ENCODE results near the gene PI16.

Gene PI16

GRCh38 chr6:36954262-36954931, at the start of gene PI16:
Gene PI16, plus strand, starts transcription at chr6:36954738. Its CDS starts 23 bp downstream, at chr6:36954761.
- in situ Hi-C loops (cut with MboI; ENCODE audit: low sequenced_read_pairs): no loop called here

DNA sequence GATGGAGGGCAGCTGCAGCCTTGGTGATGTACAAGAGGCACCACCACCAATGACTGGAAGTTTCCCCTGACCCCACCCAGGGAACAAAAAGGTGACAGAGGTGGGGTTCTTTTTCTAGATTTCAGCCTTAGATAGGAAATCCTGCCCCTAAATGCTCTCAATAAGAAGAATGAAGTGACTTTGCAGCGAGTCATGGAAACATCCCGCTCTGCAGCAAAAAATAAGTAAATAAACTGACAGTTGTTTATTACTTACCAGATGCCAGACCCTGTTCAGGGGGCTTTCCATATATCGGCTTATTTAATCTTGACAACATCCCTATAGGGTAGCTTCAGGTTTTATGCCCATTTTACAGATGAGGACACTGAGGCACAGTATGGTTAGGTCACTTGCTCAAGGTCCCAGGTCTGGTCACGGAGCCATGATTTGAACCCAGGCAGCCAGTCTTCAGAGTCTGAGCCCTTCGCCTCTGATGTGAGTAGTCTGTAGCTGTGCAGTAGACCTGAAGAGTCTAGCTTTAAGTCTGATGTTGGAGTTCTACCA, 49.6 kb upstream of the PI16 start:
- in situ Hi-C loops (cut with MboI; ENCODE audit: low sequenced_read_pairs): no loop called here

DNA sequence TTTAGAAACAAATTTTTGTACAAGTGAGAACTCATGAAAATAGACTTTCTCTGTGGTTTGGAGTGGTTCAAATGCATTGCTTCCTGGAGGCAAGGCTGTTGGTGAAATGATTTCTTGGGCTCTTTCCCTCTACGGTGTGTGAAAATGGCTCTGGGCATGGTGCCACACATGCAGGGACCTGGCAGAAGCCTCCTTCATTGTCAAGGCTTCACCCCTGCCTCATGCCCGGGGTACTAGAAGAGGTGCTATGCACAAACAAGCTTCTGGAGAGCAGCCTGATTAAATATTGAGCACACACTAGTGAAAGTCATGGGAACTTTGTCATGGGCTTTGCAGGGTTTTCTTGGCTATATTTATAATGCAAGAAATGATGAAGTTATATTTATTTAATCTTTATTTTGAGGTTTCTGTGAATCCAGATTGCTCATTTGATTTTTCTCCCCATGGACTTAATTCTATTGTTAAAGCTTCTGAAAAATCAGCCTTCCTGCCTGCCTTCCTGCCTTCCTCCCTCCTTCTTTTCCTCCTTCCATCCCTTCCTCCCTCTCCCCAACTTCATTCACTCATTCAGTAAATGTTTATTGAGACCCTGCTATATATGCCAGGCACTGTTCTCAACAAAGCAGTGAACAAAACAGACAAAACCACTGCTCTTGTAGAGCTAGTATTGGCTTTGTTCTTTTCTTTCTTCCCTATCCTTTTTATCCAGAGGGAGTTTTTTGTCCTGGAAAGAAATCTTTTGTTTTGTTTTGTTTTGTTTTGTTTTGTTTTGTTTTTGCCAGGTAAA, 47.8 kb upstream of the PI16 start:
- in situ Hi-C loops (cut with MboI; ENCODE audit: low sequenced_read_pairs): no loop called here

GRCh38 chr6:36907781-36908180, 46.8 kb upstream of the PI16 start:
- in situ Hi-C loops (cut with MboI; ENCODE audit: low sequenced_read_pairs): no loop called here

DNA sequence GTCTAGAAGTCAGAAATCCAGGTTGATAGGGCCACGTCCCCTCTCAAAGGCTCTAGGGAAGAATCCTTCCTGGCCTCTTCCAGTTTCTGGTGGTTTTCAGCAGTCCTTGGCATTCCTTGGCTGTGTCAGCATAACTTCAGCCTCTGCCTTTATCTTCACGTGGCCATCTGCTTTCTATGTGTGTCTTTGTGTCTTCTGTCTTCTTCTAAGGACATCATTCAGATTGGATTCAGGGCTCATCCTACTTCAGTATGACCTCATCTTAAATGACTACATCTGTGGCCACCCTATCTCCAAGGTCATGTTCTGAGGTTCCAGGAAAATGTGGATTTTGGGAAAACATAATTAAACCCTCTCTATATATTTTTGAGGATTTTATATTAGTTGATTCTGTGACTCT, 45.8 kb upstream of the PI16 start:
- in situ Hi-C loops (cut with MboI; ENCODE audit: low sequenced_read_pairs): no loop called here

DNA sequence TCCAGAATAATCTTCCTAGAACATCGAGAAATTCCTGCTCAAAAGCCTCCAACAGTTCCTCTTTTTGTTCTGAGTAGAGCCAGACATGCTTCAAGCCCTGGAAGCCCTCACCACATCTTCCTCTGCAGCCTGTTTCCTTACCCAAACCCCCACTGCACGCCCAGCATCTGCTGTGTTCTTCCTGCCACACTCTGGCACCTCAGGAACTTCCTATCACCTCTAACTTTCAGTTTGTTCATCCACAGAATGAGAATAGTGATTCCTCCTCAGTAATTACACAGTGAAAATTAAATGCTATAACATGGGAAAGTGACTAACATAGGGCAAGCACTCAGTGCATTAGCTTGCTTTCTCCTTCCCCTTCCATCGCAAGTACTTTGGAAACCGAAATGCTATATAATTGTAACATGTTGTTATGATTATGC, 42.5 kb upstream of the PI16 start:
- in situ Hi-C loops (cut with MboI; ENCODE audit: low sequenced_read_pairs): no loop called here

- in situ Hi-C loops (cut with MboI; ENCODE audit: low sequenced_read_pairs): no loop called here
These were observed 42.0 kb upstream of the PI16 start for GRCh38 chr6:36912586-36912985.

GRCh38 chr6:36913082-36913481, 41.5 kb upstream of the PI16 start:
- in situ Hi-C loops (cut with MboI; ENCODE audit: low sequenced_read_pairs): no loop called here

GRCh38 chr6:36914227-36914794, 40.2 kb upstream of the PI16 start:
- in situ Hi-C loops (cut with MboI; ENCODE audit: low sequenced_read_pairs): no loop called here

- in situ Hi-C loops (cut with MboI; ENCODE audit: low sequenced_read_pairs): no loop called here
These were observed 38.9 kb upstream of the PI16 start for GRCh38 chr6:36915599-36915998.

GRCh38 chr6:36916126-36916525, 38.4 kb upstream of the PI16 start:
- in situ Hi-C loops (cut with MboI; ENCODE audit: low sequenced_read_pairs): no loop called here

GRCh38 chr6:36917541-36918193, 36.9 kb upstream of the PI16 start:
- in situ Hi-C loops (cut with MboI; ENCODE audit: low sequenced_read_pairs): no loop called here

DNA sequence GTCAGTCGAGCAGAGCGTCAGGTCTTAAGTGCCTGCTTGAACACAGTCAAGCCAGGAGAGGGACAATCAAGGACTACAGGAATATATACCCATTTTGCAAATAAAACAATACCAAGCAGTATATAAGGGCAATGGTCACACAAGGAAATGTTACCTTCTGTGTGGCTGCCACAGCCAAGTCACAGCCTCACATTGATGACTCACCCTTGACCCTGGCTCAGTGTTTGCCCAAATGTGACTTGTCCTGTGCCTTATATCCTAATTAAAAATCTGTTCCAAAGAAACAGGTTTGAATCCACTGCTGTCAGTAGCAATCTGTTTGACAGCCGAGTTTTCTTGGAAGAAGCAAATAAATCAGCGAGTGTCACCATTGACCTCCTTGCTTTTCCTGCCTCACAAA, 34.5 kb upstream of the PI16 start:
- in situ Hi-C loops (cut with MboI; ENCODE audit: low sequenced_read_pairs): no loop called here

- in situ Hi-C loops (cut with MboI; ENCODE audit: low sequenced_read_pairs): no loop called here
These were observed 34.0 kb upstream of the PI16 start for GRCh38 chr6:36920546-36920945.

GRCh38 chr6:36924131-36924530, 30.4 kb upstream of the PI16 start:
- in situ Hi-C loops (cut with MboI; ENCODE audit: low sequenced_read_pairs): no loop called here

DNA sequence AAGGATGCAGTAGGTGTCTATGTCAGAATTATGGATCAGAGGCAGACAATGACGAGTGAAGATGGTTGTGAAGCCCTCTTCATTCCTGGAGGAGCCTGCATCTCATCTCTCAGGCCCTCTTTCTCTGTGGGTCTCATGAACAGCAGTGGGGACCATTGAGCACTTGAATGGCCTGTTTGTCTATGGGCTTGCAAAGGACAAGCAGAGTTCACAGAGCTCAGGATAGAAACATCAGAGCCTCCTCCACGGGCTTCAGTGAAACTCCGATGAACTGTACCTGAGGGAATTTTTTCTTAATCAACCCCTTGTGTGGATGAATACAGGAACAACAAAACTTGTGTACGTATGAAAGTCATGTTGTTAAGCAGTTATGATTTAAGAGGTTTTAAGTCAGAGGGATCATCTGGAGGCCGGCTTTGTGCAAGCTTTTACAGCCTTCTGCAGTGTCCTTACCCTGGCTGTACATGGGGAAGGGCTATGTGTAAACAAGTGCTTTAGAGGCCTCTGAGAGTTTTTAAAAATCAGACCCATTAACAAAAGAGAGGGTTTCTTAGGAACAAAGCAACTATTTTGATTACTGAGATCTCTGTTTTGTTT, 29.7 kb upstream of the PI16 start:
- in situ Hi-C loops (cut with MboI; ENCODE audit: low sequenced_read_pairs): no loop called here

DNA sequence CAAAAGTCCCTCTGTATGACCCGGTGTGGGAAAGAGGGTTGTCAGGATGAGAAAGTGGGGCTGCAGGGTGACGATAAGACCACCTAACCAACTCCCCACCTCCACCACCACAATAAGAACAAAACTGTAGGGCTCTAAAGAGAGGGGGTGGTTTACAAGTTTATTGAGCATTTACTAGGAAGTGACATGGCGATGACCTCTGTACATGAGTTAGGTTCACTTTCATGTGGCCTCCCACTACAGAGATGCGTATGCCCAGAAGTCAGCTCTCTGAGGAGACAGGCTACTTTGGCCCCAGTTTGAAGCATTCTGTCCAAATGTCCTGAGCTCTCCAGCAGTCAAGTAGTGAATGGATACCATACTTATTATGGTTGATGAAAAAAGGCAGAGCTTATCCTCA, 28.7 kb upstream of the PI16 start:
- in situ Hi-C loops (cut with MboI; ENCODE audit: low sequenced_read_pairs): no loop called here

DNA sequence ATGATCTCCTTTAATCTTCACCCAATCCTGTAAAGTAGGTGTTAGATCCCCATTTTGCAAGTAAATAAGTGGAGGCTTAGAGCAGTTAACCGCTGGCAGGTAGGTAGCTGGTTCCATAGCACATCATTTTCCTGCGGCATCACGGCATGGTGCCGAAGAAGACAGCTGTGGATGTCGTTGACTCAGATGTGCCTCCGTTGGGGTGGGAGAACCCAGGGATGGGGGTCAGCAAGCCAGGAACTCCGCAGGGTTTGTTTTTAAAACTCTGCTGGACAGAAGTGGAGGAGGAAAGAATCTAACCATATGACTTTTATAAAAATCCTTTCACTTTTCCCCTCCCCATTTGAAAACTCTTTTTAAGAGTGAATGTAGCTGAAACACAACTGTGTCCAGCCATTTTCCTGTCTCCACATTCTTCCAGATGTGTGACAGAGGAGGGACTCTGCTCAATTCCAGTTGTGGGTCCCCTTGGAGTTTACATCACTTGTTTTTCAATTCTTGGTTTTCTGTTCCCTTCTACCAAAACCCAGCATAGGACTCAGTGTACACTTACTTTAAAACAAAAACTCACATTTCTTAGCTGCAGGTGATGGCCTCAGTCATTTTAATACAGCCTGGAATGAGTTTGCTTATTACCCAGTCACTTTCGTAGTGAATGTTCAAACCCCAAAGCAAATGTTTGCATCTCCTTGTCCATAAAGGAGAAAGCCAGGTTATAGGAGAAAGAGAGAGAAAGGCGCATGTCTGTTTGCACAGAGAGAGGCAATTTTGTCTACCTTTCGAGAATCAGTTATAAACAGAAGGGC, 27.6 kb upstream of the PI16 start:
- in situ Hi-C loops (cut with MboI; ENCODE audit: low sequenced_read_pairs): no loop called here

GRCh38 chr6:36927691-36928546, 26.6 kb upstream of the PI16 start:
- in situ Hi-C loops (cut with MboI; ENCODE audit: low sequenced_read_pairs): no loop called here

Data from HL-60/S4 treated with retinoic acid at 250 ng/mL for 4 days and 3 days (cell line).